Activated CD8-positive, alpha-beta memory T cell treated with anti-CD3 and anti-CD28 coated beads, Interleukin-2, amount 50 U/mL, for 4 hours (primary cell): ENCODE data around the gene HNRNPA1L2.
"Not testable (repeated sequence)": the region's sequence is repeated elsewhere in the genome, so short reads cannot be mapped to it uniquely, and the experiment has no call there.

Source experiments
- DNase-seq: peaks from one replicate; pipeline ENCODE4 v3.0.0-alpha.2; 2020

The HNRNPA1L2 gene

DNA sequence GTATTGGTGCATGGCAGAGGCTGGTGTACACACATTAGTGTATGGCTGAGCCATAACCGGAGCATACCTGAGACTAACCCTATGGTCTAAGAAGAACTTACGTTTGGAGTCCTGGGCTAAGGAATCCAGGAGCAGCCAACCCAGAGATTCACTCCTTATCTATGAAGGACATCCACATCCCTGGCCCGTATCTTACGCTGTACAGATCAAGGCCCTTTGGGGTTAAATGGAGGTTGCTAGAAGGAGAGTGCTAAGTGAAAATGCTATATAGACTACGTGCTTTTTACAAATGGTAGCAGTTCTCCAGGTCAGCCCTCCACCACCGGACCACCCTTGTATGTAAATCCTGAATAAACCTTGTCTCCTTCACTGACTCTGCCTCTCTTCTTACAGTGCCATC, 8.5 kb downstream of the HNRNPA1L2 start:
- no peak for DNase-seq

GRCh38 chr13:52651897-52652195, 9.6 kb downstream of the HNRNPA1L2 start:
- no peak for DNase-seq

GRCh38 chr13:52652196-52652979, 10.2 kb downstream of the HNRNPA1L2 start, which contains the start of gene SUGT1:
SUGT1 (plus strand) TSS chr13:52652836; CDS start chr13:52652921, 85 bp downstream.
- peak; percentile 96 for DNase-seq

- DNase-seq: no peak
These were observed 10.7 kb downstream of the HNRNPA1L2 start for GRCh38 chr13:52652980-52653303.

GRCh38 chr13:52659340-52659739, 17.1 kb downstream of the HNRNPA1L2 start:
- DNase-seq: no peak

DNA sequence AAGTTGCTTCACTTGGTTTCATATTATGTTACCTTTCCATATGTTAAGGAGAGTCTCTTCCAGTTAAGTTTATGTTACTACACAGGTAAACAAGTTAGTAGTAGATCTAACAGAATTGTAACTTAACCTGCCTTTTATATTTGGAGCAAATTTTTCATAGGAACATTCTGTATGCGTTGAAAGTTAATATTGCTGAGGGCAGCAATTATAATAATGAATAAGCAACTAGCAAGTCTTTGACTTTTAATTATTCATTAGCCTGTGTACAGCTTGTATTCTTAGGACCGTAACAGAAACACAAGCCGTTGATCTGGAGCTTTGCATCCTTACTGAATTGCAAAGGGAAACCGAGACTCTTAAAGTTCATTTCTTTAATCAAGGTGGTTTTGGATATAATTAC, 22.0 kb downstream of the HNRNPA1L2 start:
- no peak for DNase-seq

- no peak for DNase-seq
These were observed 23.1 kb downstream of the HNRNPA1L2 start for GRCh38 chr13:52665325-52665724.

GRCh38 chr13:52669677-52670076, 27.4 kb downstream of the HNRNPA1L2 start:
- DNase-seq: no peak

- no peak for DNase-seq
These were observed 28.5 kb downstream of the HNRNPA1L2 start for GRCh38 chr13:52670726-52671125.

DNA sequence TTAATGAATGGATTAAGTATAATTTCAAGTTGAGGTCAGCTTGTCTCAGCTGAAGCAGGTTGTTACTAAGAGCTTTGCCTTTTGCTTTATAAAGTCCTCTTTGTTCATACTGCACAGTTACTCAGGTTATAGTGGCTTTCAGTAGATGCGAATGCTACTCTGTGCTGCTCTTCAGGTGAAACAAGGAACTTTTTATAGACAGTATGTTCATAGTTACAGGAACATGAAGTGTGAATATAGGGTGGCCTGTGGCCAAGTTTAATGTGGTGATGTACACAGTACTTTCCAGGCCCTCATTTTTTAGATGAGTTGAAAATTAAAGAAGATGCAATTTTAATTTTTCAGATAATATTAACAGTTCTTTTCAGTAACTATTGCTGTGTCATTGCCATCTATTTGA, 31.2 kb downstream of the HNRNPA1L2 start:
- no peak for DNase-seq

GRCh38 chr13:52677823-52678222, 35.6 kb downstream of the HNRNPA1L2 start:
- DNase-seq: no peak

GRCh38 chr13:52685806-52686205, 43.6 kb downstream of the HNRNPA1L2 start:
- DNase-seq: not testable (repeated sequence)

DNA sequence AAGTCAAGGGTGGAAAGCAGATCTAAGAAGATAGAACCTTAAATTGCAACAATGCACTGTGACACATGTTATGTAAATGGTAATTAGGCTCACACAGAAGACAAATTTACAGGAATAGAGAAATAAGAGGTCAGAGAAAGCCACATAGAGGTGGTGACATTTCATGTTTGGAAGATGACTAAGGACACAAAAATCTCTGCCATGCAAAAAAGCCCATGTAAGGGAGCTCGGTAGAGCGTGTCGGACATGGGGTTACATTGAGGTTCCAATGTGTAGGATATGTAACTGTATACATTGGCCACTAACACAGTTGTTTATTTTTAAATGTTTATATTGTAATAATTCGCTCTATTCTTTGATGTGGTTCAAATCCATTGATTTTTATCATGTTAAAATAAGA, 44.1 kb downstream of the HNRNPA1L2 start:
- DNase-seq: no peak
